ENCODE measurements around the gene ANKRD23. TPM values are rescaled to one million over a fixed set of nuclear protein-coding genes. Genes with fewer than 3 reads are reported as not detected.
"Not testable (repeated sequence)": the region's sequence is repeated elsewhere in the genome, so short reads cannot be mapped to it uniquely, and the experiment has no call there.

The ANKRD23 gene
- polyA plus RNA-seq, 1 donor from 2014 or later, result 12.1 TPM

GRCh38 chr2:96890726-96891385 is 47.0 kb upstream of the ANKRD23 start:
- no peaks in the 10 kb centered on the region for H3K36me3 ChIP-seq (ENCODE audit: insufficient read depth, low read length)
- no peak overlapping the region for H3K4me2 ChIP-seq (ENCODE audit: low read length)
- TF ChIP-seq MXI1 (conservative IDR thresholded peaks at IDR 0.05; ENCODE audit: poor library complexity, severe bottlenecking) (no peak), EZH2 (IDR thresholded peaks at IDR 0.05; ENCODE audit: borderline replicate concordance, insufficient read depth, low read length, poor library complexity, severe bottlenecking) (no peak), TAF1 (IDR thresholded peaks at IDR 0.05; ENCODE audit: low read depth) (no peak), POLR2AphosphoS5 (IDR thresholded peaks at IDR 0.05) (no peak), RAD21 (conservative IDR thresholded peaks at IDR 0.05) (no peak), CTCF (IDR thresholded peaks at IDR 0.05; ENCODE audit: poor library complexity, severe bottlenecking) (no peak), SMC3 (conservative IDR thresholded peaks at IDR 0.05; ENCODE audit: poor library complexity) (no peak), EP300 (conservative IDR thresholded peaks at IDR 0.05; ENCODE audit: poor library complexity, severe bottlenecking) (no peak), REST (IDR thresholded peaks at IDR 0.05; ENCODE audit: borderline replicate concordance) (no peak)
- H3K9me3 ChIP-seq (ENCODE audit: low read length), result no peaks in the 10 kb centered on the region
- no peaks in the 10 kb centered on the region for H3K27me3 ChIP-seq (ENCODE audit: insufficient read depth, low read depth, low read length)
- H3K9ac ChIP-seq (ENCODE audit: low read length), result no peak overlapping the region
- no peak overlapping the region for H3K27ac ChIP-seq (ENCODE audit: low read length)
- H3K9me2 ChIP-seq (ENCODE audit: insufficient read depth, low read length), result no peaks in the 10 kb centered on the region
- no peak overlapping the region for H2AFZ ChIP-seq (ENCODE audit: low read depth, low read length)
- H3F3A ChIP-seq (ENCODE audit: insufficient read depth, low read length, poor library complexity, severe bottlenecking), result no peaks in the 10 kb centered on the region
- H3K79me2 ChIP-seq (replicated peaks; ENCODE audit: insufficient read depth, low read length), result no peaks in the 10 kb centered on the region
- no peak overlapping the region for H3K4me3 ChIP-seq (ENCODE audit: low read length)
- no peaks in the 10 kb centered on the region for H4K20me1 ChIP-seq (ENCODE audit: insufficient read depth)

DNA sequence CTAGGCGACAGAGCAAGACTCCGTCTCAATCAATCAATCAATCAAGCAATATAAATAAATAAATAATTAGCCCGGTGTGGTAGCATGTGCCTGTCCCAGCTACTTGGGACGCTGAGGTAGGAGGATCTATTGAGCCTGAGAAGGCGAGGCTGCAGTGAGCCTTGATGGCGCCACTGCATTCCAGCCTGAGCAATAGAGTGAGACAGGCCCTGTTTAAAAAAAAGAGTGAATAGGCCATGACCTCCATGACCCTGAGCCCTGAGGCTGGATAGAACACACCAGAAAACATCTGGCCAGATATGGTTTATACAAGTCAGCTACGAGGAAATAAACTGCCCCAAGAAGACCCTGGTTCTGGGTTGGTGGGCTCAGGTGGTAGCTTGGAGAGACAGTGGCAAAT is 46.4 kb upstream of the ANKRD23 start:
- Histone ChIP-seq H3K4me2 (ENCODE audit: low read length) (no peak overlapping the region), H3K9me3 (ENCODE audit: low read length) (no peaks in the 10 kb centered on the region), H3K9ac (ENCODE audit: low read length) (no peak overlapping the region), H3K27me3 (ENCODE audit: insufficient read depth, low read depth, low read length) (no peaks in the 10 kb centered on the region), H3K79me2 (replicated peaks; ENCODE audit: insufficient read depth, low read length) (no peaks in the 10 kb centered on the region), H3K4me3 (ENCODE audit: low read length) (no peak overlapping the region), H3K27ac (ENCODE audit: low read length) (no peak overlapping the region), H3K36me3 (ENCODE audit: insufficient read depth, low read length) (no peaks in the 10 kb centered on the region), H3F3A (ENCODE audit: insufficient read depth, low read length, poor library complexity, severe bottlenecking) (no peaks in the 10 kb centered on the region), H4K20me1 (ENCODE audit: insufficient read depth) (no peaks in the 10 kb centered on the region), H2AFZ (ENCODE audit: low read depth, low read length) (no peak overlapping the region), H3K9me2 (ENCODE audit: insufficient read depth, low read length) (no peaks in the 10 kb centered on the region)
- TF ChIP-seq EP300 (conservative IDR thresholded peaks at IDR 0.05; ENCODE audit: poor library complexity, severe bottlenecking) (no peak), CTCF (IDR thresholded peaks at IDR 0.05; ENCODE audit: poor library complexity, severe bottlenecking) (no peak), REST (IDR thresholded peaks at IDR 0.05; ENCODE audit: borderline replicate concordance) (no peak), MXI1 (conservative IDR thresholded peaks at IDR 0.05; ENCODE audit: poor library complexity, severe bottlenecking) (no peak), POLR2AphosphoS5 (IDR thresholded peaks at IDR 0.05) (no peak), TAF1 (IDR thresholded peaks at IDR 0.05; ENCODE audit: low read depth) (no peak), RAD21 (conservative IDR thresholded peaks at IDR 0.05) (no peak), EZH2 (IDR thresholded peaks at IDR 0.05; ENCODE audit: borderline replicate concordance, insufficient read depth, low read length, poor library complexity, severe bottlenecking) (no peak), SMC3 (conservative IDR thresholded peaks at IDR 0.05; ENCODE audit: poor library complexity) (no peak)

DNA sequence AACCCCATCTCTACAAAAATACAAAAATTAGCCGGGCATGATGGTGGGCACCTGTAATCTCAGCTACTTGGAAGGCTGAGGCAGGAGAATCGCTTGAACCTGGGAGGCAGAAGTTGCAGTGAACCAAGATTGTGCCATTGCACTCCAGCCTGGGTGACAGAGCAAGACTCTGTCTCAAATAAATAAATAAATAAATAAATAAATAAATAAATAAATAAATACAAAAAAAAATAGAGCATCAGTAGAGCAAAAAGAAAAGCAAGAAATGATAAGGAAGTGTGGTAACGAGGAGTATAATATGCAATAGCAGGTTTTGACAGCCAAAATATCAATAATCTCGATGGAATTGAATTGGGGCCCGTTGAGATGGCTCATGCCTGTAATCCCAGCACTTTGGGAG is 45.7 kb upstream of the ANKRD23 start:
- H3F3A ChIP-seq (ENCODE audit: insufficient read depth, low read length, poor library complexity, severe bottlenecking); H3K9me2 ChIP-seq (ENCODE audit: insufficient read depth, low read length); H3K4me3 ChIP-seq (ENCODE audit: low read length); H3K36me3 ChIP-seq (ENCODE audit: insufficient read depth, low read length); H3K79me2 ChIP-seq (replicated peaks; ENCODE audit: insufficient read depth, low read length); H3K27me3 ChIP-seq (ENCODE audit: insufficient read depth, low read depth, low read length); H3K9ac ChIP-seq (ENCODE audit: low read length); H3K9me3 ChIP-seq (ENCODE audit: low read length); H2AFZ ChIP-seq (ENCODE audit: low read depth, low read length); H3K27ac ChIP-seq (ENCODE audit: low read length); H4K20me1 ChIP-seq (ENCODE audit: insufficient read depth); H3K4me2 ChIP-seq (ENCODE audit: low read length): not testable (repeated sequence)
